GM18873 (cell line): ENCODE data around the gene ETV3L.
"Not testable (repeated sequence)": the region's sequence is repeated elsewhere in the genome, so short reads cannot be mapped to it uniquely, and the experiment has no call there.

Experiments
- ATAC-seq: cut with Tn5 transposase; IDR thresholded peaks from one replicate; pipeline ENCODE4 v1.9.1; 2021; ENCODE audit warnings: mild to moderate bottlenecking, moderate library complexity, moderate number of reproducible peaks; ENCODE audit not compliant: unreplicated experiment, low FRiP score

ETV3L gene

DNA sequence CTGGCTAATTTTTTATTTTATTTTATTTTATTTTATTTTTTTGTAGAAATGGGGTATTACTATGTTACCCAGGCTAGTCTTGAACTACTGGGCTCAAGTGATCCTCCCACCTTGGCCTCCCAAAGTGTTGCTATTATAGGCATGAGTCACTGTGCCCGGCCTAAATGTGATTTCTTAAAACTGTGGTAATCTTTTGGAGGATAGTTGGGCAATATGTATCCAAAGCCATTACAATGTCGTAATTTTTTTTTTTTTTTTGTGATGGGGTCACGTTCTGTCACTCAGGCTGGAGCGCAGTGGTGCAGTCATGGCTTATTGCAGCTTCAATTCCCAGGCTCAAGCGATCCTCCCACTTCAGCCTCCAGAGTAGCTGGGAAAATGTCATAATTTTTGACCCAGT, 14.2 kb downstream of the ETV3L start:
- ATAC-seq, result no peak

DNA sequence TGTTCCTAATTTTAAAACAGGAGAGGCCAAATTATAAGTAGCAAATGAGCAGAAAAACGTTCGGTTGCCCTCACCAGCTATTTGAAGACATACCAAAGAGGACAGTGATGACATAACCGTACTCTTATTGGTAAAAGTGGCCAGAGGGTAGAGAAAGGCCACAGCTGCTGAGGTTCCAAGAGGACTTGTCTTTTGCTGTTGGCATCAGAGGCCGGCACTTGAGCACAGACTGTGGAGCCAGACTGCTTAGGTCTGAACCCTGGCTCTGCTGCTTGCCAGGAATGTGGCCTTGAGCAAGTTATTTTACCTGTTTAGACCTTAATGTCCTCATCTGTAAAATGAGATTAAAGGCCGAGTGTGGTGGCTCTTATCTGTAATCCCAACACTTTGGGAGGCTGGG, 14.9 kb downstream of the ETV3L start:
- ATAC-seq, result no peak

DNA sequence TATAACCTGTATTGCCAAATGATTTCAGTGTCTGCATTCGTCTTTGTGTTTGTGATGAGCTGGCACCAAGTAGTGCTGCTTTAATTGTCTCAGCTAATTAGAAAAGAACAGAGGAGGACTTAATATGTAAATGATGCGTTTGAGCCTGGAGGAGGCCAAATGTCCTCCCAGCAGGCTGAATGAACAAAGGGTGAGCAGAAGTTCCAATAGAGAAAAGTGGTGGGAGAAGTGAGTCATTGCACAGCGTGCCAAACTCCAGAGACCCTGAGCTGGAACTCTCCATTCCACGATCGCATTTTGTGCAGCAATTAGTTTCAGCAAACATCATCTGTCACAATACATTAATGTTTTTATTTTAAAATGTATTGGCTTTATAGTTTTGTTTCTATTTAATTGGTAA, 17.9 kb downstream of the ETV3L start:
- ATAC-seq, result no peak

DNA sequence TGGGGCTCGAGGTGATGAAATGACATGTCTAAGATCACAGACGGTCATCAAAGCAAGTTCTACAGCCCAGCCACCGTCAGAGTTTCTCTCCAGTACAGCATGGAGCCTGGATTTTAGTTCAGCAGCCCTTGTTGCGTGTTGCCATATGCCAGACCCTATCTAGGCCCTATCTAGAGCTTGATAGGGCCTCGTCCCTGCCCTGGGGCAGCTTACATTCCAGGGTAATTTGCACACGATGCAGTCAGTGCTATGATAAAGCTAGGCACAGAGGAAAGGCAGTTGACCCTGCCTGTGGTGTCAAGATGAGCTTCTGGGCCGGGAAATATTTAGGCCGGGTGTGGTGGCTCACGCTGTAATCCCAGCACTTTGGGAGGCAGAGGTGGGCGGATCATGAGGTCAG, 18.9 kb downstream of the ETV3L start:
- no peak for ATAC-seq

DNA sequence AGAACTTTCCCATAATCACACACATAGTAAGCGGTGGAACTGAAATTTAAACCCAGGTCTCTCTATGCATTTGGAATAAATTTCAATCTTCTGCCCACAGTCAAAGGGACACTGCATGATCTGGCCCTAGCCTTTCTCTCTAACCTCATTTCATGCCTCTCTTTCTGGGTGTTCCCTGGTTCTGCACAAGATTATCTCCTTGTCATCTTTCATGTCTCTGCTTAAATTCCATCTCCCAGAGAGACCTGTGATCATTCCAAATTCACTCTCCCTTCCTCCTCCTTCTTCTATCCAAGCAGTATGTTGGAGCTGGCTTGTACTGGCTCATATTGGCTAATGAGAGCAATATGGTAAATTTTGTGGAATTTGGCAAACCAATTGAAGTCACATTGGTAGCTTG, 22.2 kb downstream of the ETV3L start:
- no peak for ATAC-seq

DNA sequence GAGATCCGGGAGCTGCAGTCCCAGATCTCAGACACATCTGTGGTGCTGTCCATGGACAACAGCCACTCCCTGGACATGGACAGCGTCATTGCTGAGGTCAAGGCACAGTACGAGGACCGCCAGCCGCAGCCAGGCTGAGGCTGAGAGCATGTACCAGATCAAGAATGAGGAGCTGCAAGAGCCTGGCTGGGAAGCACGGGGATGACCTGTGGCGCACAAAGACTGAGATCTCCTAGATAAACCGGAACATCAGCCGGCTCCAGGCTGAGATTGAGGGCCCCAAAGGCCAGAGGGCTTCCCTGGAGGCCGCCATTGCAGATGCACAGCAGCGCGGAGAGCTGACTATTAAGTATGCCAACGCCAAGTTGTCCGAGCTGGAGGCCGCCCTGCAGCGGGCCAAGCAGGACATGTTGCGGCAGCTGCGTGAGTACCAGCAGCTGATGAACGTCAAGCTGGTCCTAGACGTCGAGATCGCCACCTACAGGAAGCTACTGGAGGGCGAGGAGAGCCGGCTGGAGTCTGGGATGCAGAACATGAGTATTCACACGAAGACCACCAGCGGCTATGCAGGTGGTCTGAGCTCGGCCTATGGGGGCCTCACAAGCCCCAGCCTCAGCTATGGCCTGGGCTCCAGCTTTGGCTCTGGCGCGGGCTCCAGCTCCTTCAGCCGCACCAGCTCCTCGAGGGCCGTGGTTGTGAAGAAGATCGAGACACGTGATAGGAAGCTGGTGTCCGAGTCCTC, 25.5 kb downstream of the ETV3L start:
- no peak for ATAC-seq

DNA sequence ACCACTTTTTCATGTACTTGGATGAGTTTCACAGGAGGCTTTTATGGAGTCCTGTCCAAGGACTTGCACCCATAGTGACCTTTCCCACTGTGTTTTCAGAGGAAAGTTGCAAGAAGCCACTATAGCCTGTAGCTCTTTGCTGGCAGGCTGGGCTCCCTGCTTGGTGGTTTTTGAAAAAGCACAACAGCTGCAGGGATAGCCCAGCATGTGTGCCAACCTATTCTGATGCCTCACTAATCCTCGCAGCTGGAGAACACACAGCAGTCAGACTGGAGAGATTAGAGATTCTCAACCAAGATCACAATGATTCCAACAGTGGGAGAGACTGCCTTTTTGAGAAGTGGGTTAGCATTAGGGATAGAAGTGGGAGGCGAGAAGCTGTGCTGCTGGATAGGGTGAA, 30.0 kb downstream of the ETV3L start:
- no peak for ATAC-seq

DNA sequence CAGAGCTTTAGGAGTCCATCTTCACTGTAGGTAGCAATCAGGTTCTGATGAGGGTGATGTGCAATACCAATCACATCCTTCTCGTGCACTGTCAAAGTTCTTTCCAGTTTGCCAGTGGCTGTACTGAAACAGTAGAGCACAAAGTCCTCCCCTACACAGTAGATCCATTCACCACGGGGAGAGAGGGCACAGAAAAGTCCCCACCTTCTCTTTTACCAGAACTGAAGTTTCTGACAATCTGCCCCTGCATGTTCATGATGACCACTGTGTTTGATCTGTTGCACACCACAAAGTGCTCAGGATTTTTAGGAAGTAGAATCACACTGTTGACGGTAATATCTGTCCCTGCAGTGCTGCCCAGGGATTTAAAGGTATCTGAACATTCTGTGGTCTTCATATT, 40.4 kb downstream of the ETV3L start:
- ATAC-seq, result not testable (repeated sequence)

DNA sequence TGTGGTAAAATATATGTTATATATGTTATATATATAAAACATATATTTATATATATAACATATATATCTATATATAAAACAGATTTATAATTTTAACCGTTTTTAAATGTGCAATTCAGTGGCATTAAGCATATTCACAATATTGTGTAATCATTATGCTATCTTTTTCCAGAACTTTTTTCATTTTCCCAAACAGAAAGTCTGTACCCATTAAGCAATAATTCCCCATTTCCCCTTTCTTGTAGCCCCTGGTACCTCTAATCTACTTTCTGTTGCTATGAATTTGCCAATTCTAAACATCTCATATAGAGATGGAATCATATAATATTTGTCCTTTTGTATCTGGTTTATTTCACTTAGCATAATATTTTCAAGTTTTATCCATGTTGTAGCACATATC, 43.3 kb downstream of the ETV3L start:
- ATAC-seq, result no peak

DNA sequence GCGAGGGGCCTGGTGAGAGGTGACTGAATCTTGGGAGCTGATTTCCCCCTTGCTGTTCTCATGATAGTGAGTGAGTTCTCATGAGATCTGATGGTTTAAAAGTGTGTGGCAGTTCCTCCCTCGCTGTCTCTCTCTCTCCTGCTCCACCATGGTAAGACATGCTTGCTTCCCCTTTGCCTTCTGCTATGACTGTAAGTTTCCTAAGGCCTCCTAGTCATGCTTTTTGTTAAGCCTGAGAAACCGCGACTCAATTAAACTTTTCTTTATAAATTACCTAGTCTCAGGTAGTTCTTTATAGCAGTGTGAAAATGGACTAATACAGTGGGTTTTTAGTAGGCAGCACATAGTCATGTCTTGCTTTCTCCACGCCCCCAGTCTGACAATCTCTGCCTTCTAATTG, 43.9 kb downstream of the ETV3L start:
- not testable (repeated sequence) for ATAC-seq

DNA sequence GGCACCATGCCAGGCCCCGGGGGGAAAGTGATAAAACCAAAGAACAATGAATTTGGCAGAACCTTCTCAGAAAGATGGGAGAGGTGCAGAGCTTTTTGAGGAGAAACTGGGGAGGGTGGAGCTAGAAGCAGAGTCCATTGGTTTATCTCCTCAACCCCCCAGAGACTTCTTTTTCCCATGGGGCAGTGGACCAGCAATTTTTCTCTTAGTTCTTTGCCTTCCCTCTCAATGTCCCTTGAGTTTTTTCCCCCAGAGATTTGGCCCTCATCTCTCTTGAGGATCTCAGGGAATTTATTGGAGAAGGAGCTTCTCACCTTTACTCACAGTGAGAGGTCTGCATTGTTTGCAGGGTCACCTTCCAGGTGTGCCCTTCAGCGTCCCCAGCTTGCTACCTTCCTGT, 48.8 kb downstream of the ETV3L start:
- ATAC-seq, result no peak

DNA sequence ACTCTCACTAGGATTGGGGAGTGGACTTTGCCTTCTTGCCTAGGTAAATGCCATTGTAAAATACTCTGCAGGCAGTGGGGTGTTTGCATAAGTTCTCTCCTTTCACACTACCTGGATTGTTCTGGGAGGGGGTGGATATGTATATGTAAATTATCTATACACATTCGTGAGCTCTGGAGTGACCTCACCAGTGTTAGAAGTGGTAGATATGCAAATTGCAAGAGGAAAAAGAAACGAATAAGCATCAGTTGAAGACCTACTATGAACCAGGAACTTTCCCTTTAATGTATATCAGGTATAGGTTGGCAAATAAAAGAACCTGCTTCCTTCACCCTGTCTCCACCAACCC, 52.6 kb downstream of the ETV3L start:
- ATAC-seq, result no peak

DNA sequence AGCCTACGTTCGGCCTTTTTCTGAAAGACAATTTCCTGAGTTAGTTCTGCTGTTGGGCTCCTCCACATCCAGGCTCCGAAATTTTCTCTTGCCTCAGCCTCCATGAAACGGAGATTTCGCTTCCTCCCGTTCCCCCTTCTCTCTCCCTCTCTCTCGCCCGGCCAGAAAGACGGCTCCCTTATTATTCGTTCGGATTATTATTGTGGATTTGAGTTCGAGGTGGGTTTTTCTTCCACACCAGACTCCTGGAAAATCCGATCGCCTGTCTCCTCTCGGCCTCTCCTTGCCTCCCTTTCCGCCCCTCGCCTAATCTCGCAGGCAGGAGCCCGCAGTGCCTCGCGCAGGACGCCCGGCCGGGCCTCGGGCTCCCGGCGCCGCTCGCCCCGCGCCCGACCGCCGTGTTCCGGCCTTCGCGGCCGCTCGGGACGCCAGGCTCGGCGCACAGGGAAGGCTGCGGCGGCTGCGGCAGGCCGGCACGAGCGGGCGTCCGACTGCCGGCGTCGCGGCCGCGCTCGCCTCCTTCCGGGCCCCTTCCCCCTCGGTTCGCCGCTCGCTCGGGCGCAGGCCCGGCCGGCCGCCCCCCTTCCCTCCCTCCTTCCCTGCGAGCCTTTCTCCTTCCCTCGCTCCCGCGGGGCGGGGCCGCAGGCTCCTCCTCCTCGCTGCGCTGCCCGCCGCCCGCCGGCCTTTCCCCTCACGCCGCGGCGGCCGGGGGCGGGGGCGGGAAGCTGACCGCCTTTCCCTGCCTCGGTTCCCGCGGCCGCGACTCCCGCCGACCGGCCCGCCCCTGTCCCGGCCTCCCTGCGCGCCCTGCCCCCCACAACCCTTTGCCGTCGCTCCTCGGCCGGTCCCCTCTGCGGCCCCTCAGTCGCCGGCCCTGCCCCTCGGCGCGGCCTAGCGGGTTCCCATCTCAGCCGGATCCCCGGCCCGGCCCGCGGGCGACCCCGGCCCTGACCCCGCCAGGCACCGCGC, 54.1 kb downstream of the ETV3L start, which contains the start of gene ARHGEF11:
Gene ARHGEF11 (minus strand): TSS at position 493 of the 969 bp plus-strand sequence. CDS start 1,412 bp downstream, outside the sequence.
- no peak for ATAC-seq

DNA sequence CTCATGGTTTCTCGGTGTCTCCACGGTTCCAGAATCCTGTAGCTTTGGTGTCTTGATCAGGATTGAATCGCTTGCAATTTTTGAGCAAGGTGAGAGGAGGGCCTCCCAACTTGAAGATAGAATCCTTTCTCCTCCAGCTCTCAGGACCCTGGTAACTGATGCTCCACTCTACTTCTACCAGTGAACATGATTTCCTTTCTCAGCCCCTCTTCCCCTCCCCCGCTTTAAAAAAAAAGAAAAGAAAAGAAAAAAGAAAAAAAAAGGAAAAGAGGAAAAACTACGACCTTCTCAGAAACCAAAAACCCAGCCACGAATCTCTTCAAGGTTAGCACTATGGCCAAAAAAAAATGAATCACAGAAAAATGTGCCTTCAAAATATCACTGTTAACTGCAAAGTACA, 55.3 kb downstream of the ETV3L start:
- ATAC-seq, result no peak

DNA sequence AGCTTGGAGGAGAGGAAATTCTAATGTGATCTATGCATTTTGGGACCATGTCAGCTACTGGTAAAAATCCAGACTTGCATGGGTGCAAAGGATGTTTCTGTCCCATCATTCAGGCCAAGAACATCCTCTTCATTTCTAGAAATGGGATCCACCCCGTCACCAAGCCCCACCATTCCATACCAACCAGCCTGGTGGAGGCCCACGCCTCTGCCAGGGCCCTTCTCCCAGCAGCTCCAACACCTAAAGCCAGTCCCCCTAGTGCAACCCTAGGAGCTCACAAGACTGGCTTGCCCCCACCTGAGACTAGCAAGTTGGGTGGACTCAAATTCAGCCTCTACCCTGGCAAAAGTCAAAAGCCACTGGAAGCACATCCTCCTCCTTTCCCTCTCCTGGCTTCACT, 55.9 kb downstream of the ETV3L start:
- no peak for ATAC-seq

DNA sequence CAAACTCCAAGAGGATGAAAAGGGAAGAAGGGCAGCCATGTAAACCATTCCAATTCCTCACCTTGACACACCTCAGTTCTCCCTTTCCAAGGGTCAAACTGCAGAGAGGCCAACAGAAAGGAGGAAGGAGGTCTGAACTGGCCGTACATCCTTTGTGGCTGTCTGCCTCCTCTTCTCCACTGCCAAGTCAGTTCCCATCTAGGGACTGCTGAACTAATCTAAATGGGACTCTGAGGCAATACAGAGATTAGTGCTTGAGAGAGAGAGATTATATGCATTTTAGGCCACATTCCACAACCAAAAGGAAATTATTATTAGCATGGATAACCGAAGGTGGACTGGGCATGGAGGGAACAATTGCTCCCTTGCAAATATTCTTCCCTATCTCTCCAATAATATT, 56.8 kb downstream of the ETV3L start:
- no peak for ATAC-seq
